Ishikawa (cell line): ENCODE data around the gene SBNO1.

ENCODE experiments used
- CEBPB ChIP-seq: IDR thresholded peaks from 2 replicates; pipeline ENCODE4 v1.6.1; 2012
- MAX ChIP-seq: IDR thresholded peaks from 2 replicates; pipeline ENCODE4 v1.6.1; 2012
- RAD21 ChIP-seq: IDR thresholded peaks from 2 replicates; pipeline ENCODE4 v1.6.1; 2012; ENCODE audit warnings: low read depth
- REST ChIP-seq: IDR thresholded peaks from 2 replicates; pipeline ENCODE4 v1.6.1; 2012; ENCODE audit warnings: low read depth, mild to moderate bottlenecking
- YY1 ChIP-seq: IDR thresholded peaks from 2 replicates; pipeline ENCODE4 v1.6.1; 2012; ENCODE audit warnings: low read depth

- TF ChIP-seq REST (no peak), CEBPB (no peak), YY1 (no peak), MAX (no peak), RAD21 (no peak)
Measured at GRCh38 chr12:123278101-123278627, 86.5 kb downstream of the SBNO1 start.
